HG02798 (cell line): Measurements from ENCODE around the gene FAF1.
"Not testable (repeated sequence)": the region's sequence is repeated elsewhere in the genome, so short reads cannot be mapped to it uniquely, and the experiment has no call there.

ENCODE experiments used
- ATAC-seq: cut with Tn5 transposase; IDR thresholded peaks from one replicate; pipeline ENCODE4 v1.9.1; 2021; ENCODE audit warnings: mild to moderate bottlenecking; ENCODE audit not compliant: unreplicated experiment, poor library complexity

Gene FAF1

DNA sequence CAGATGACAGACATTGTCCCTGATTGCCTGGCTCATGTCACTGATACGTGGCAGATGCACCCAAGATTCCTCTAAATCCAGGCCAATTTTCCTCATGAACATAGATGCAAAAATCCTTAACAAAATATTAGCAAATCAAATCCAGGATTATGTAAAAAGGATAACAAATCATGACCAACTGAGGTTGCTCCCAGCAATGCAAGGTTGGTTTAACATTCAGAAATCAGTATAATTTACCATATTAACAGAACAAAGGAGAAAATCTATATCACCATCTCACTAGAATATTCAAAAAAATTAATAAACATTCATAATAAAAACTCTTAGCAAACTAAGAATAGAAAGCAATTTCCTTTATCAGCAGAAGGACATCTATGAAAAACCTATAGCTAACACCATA, 39.7 kb downstream of the FAF1 start:
- ATAC-seq, result no peak

DNA sequence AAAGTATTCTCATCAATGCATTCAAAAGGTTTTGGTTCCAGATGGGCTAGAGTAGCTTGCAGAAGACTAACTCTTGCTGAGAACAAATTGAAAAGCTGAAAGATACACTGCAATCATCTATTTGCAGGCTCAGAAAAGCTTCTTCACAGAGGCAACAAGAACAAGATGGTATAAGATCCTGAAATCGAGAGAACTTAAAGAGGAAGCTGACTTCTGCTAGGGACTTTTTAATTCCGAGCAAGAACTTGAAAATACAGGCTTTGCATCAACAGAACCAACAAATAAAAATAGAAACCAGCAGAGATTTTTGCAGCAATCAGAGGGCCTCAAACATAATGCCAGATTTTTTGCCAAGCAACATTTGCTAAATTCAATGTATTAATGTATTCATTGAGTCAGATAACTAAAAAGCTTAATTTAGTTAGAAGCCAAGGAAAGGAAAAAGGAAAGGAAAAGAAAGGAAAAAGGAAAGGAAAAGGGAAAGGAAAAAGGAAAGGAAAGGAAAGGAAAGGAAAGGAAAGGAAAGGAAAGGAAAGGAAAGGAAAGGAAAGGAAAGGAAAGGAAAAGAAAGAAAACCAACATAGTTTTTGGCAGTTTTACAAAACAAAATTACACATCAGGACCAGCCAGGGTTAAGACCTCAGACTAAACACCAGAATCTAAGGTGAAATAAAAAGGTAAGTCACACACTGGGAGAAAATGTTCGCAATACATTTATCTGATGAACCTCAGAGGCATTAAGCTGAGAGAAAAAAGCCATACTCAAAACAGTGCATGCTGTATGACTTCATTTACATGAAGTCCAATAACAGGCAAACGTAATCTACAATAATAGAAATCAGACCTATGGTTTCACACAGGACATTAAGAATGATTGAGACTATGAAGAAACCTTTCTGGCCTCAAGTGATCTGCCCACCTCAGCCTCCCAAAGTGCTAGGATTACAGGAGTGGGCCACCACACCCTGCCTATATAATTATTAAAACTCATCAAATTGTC, 42.6 kb downstream of the FAF1 start:
- peak; percentile 48 for ATAC-seq

- no peak for ATAC-seq
These were observed 44.4 kb downstream of the FAF1 start for GRCh38 chr1:50915621-50916020.

- no peak for ATAC-seq
These were observed 46.1 kb downstream of the FAF1 start for GRCh38 chr1:50913954-50914353.

DNA sequence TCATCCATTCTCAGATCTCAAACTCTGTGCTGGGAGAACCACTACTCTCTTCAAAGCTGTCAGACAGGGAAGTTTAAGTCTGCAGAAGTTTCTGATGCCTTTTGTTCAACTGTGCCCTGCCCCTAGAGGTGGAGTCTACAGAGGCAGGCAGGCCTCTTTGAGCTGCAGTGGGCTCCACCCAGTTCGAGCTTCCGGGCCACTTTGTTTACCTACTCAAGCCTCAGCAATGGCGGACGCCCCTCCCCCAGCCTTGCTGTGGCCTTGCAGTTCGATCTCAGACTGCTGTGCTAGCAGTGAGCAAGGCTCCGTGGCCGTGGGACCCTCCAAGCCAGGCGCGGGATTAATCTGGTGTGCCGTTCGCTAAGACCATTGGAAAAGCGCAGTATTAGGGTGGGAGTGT, 49.7 kb downstream of the FAF1 start:
- ATAC-seq, result not testable (repeated sequence)

GRCh38 chr1:50907610-50908009, 52.5 kb downstream of the FAF1 start:
- ATAC-seq, result not testable (repeated sequence)

GRCh38 chr1:50906050-50906449, 54.0 kb downstream of the FAF1 start:
- not testable (repeated sequence) for ATAC-seq

DNA sequence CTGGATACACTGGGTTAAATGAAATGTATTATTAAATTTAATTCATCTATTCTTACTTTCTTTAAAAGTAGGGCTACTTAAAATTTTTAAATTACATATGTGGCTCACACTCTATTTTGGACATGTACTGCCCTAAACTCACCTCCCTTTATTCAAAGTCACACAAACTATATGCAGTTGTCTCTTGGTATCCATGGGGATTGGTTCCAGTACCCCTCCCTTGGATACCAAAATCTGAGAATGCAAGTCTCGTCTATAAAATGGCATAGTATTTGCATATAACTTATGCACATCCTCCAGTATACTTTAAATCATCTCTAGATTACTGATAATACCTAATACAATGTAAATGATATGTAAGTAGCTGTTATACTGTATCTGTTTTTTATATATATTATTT, 57.6 kb downstream of the FAF1 start:
- ATAC-seq, result no peak

GRCh38 chr1:50901872-50902271, 58.2 kb downstream of the FAF1 start:
- no peak for ATAC-seq

GRCh38 chr1:50898773-50899172, 61.3 kb downstream of the FAF1 start:
- ATAC-seq, result no peak

- no peak for ATAC-seq
These were observed 65.7 kb downstream of the FAF1 start for GRCh38 chr1:50894340-50894739.

- ATAC-seq, result no peak
These were observed 66.6 kb downstream of the FAF1 start for GRCh38 chr1:50893466-50893865.

- ATAC-seq, result not testable (repeated sequence)
These were observed 72.5 kb downstream of the FAF1 start for GRCh38 chr1:50887555-50887954.

DNA sequence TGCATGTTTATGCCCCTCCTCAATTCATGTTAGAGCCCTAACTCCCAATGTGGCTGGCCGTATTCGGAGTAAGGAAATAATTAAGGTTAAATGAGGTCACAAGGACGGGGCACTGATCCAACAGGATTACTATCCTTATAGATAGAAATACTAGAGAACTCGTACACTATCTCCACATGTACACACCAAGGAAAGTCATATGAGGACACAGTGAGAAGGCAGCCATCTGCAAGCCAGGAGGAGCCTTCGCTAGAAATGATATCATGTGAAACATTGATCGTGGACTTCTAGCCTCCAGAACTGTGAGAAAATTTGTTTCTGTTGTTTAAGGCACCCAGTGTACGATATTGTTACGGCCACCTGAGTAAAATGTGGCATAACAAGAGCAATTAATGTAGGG, 79.7 kb downstream of the FAF1 start:
- ATAC-seq, result no peak

DNA sequence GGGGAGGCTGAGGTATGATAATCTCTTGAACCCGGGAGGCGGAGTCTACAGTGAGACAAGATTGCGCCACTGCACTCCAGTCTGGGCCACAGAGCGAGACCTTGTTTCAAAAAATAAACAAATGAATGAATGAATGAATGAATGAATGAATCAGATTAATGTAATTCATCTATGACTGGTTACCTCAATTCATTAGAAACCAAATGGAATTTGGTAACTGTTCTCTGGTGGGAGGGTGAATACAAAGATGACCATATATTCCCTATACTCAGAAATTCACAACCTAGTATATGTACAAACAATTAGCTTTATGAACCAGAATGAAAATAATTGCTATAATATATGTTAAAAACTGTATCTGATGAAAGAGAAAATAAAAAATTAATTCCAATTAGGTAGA, 80.9 kb downstream of the FAF1 start:
- ATAC-seq, result no peak

- no peak for ATAC-seq
These were observed 81.6 kb downstream of the FAF1 start for GRCh38 chr1:50878434-50878833.

DNA sequence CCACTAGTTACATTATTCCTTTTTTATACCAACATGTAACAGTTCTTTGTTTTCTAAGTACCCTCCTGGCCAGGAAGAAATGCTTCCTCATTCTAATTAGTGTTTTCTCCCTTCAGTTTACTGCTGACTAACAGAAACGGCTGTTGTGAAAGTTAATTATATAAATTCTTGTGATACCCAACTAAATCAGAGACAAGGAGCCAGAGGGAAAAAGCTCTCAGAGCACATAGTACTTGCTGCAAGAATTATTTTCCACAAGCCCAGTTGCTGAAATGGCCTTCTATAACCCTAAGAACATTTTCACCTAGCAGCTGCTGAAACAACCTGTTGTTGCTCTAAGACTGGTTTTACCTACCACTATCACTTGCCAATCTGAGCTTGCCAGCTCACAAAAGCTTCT, 82.4 kb downstream of the FAF1 start:
- ATAC-seq, result no peak

DNA sequence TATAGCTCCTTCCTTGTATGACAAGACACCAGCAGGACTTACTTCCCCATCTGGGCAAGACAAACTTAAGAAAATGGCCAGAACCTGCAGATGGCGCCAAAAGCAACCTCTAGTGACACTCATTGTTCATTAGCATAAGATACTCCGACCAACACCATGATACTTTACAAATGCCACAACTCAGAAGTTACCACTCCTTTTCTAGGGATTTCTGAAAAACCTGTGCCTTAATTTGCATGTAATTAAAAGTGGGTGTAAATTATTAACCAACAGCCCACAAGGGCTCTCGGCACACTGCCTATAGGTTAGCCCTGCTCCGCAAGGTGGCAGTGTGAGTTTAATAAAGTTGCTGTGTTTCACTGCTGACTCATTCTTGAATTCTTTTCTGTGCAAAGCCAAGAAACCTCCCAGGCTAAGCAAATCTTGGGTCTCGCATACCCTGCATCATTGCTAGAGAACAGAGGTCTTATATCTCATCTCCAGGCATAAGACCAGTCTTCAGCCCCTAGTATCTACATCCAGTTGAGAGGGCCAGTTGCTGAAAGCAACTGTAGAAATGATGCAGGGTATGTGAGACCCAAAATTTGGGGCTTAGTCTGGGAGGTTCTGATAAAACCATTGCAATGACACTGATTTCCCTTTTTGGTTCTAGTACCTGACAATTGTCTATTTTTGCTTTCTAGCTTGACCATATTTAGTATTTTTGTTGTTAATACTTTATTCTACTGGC, 86.4 kb downstream of the FAF1 start:
- ATAC-seq, result peak; percentile 95

DNA sequence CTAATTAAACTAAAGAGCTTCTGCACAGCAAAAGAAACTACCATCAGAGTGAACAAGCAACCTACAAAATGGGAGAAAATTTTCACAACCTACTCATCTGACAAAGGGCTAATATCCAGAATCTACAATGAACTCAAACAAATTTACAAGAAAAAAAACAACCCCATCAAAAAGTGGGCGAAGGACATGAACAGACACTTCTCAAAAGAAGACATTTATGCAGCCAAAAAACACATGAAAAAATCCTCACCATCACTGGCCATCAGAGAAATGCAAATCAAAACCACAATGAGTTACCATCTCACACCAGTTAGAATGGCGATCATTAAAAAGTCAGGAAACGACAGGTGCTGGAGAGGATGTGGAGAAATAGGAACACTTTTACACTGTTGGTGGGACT, 95.2 kb downstream of the FAF1 start:
- not testable (repeated sequence) for ATAC-seq

GRCh38 chr1:50861772-50862171, 98.3 kb downstream of the FAF1 start:
- no peak for ATAC-seq

GRCh38 chr1:50860702-50861101, 99.4 kb downstream of the FAF1 start:
- no peak for ATAC-seq
